Measurements from ENCODE around the gene EPC2.
A peak's percentile ranks its signal among the peaks of the same experiment; 100 is the strongest.

Gene EPC2

GRCh38 chr2:148726228-148726627 lies 81.7 kb downstream of the EPC2 start:
- no peak for DNase-seq (ENCODE audit: low read depth, low spot score)
- TF ChIP-seq ZNF274 (IDR thresholded peaks at IDR 0.05; ENCODE audit: low read depth, low read length) (no peak), SUZ12 (IDR thresholded peaks at IDR 0.05; ENCODE audit: extremely low read depth, insufficient read depth, insufficient read length) (no peak), YY1 (IDR thresholded peaks at IDR 0.05; ENCODE audit: insufficient read depth, insufficient read length) (no peak)

DNA sequence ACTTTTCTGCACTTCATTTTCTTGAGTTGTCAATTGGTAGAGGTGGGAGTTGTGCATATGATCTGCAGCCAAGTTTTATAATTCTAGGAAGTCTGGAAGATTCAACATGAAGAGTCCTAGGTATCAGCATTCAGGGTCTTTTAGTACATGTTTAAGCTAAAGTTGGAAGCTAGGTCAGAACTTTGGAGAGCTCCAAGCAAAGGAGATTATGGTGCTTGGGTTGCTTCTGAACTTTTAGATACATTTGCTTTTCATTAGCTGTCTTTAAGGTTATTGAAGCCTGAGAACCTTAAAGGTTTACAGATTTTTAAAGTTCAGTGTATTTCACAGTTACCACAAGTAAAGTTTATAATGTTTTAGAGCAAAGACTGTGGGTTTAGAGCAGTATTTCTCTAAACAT lies 85.5 kb downstream of the EPC2 start:
- Histone ChIP-seq H3K9me3 (ENCODE audit: insufficient read depth, low read length) (no peaks in the 10 kb centered on the region), H3K27me3 (ENCODE audit: insufficient read depth, insufficient read length) (no peaks in the 10 kb centered on the region), H3K9ac (ENCODE audit: insufficient read length, low read depth) (no peak overlapping the region), H3K4me1 (ENCODE audit: insufficient read depth, insufficient read length) (no peaks in the 10 kb centered on the region), H3K4me3 (ENCODE audit: insufficient read length, low read depth) (no peak overlapping the region), H3K36me3 (ENCODE audit: insufficient read depth, insufficient read length, low read length) (no peaks in the 10 kb centered on the region)
- DNase-seq (ENCODE audit: low read depth, low spot score) = no peak
- no peak for TF ChIP-seq SUZ12 (IDR thresholded peaks at IDR 0.05; ENCODE audit: extremely low read depth, insufficient read depth, insufficient read length)
- no peak for TF ChIP-seq YY1 (IDR thresholded peaks at IDR 0.05; ENCODE audit: insufficient read depth, insufficient read length)
- no peak for TF ChIP-seq ZNF274 (IDR thresholded peaks at IDR 0.05; ENCODE audit: low read depth, low read length)

More at GRCh38 chr2:148726228-148726627, 81.7 kb downstream of the EPC2 start:
- no peak overlapping the region for H3K9ac ChIP-seq (ENCODE audit: insufficient read length, low read depth)
- H3K36me3 ChIP-seq (ENCODE audit: insufficient read depth, insufficient read length, low read length) = no peaks in the 10 kb centered on the region
- H3K9me3 ChIP-seq (ENCODE audit: insufficient read depth, low read length) = no peaks in the 10 kb centered on the region
- no peaks in the 10 kb centered on the region for H3K27me3 ChIP-seq (ENCODE audit: insufficient read depth, insufficient read length)
- no peak overlapping the region for H3K4me3 ChIP-seq (ENCODE audit: insufficient read length, low read depth)
- no peaks in the 10 kb centered on the region for H3K4me1 ChIP-seq (ENCODE audit: insufficient read depth, insufficient read length)

- DNase-seq (ENCODE audit: low read depth, low spot score) = no peak
- TF ChIP-seq SUZ12 (IDR thresholded peaks at IDR 0.05; ENCODE audit: extremely low read depth, insufficient read depth, insufficient read length) = no peak
- no peak for TF ChIP-seq ZNF274 (IDR thresholded peaks at IDR 0.05; ENCODE audit: low read depth, low read length)
- TF ChIP-seq YY1 (IDR thresholded peaks at IDR 0.05; ENCODE audit: insufficient read depth, insufficient read length) = no peak
- no peaks in the 10 kb centered on the region for H3K27me3 ChIP-seq (ENCODE audit: insufficient read depth, insufficient read length)
Observed at GRCh38 chr2:148737742-148738141, 93.2 kb downstream of the EPC2 start.

DNA sequence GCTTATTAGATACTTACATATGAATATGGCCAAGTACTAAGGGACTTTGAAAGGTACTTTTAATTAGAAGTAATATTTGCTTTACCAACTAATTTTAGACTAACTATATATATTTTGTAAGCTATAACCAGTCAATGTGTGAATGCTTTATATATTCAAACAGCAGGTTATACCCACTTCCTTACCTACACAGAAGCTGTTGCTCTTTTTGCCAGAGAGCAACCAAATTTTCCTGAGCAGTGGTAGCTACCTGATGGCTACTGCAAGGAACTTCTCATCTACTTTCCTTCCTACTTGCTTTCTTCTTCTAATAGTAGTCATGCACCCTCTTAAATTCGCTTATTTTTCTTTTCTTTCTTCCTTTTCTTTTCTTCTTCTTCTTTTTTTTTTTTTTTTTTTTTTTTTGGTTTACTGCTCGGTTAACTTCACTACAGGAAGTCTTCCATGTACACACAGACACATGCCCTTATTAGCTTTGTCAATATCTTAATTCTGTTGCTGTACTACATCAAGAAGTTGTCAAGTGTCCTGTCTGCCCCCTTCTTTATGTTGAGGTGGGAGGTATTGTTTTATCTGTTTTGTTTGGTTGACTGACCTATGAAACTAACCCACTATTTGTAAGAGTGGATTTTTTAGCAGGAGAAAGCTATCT lies 95.0 kb downstream of the EPC2 start:
- H3K4me3 ChIP-seq (ENCODE audit: insufficient read length, low read depth) = no peak overlapping the region
- H3K4me1 ChIP-seq (ENCODE audit: insufficient read depth, insufficient read length) = no peaks in the 10 kb centered on the region
- H3K27me3 ChIP-seq (ENCODE audit: insufficient read depth, insufficient read length) = no peaks in the 10 kb centered on the region
- H3K9ac ChIP-seq (ENCODE audit: insufficient read length, low read depth) = no peak overlapping the region
- H3K36me3 ChIP-seq (ENCODE audit: insufficient read depth, insufficient read length, low read length) = peaks cover 5% of the 10 kb centered on the region
- no peak for TF ChIP-seq ZNF274 (IDR thresholded peaks at IDR 0.05; ENCODE audit: low read depth, low read length)
- TF ChIP-seq SUZ12 (IDR thresholded peaks at IDR 0.05; ENCODE audit: extremely low read depth, insufficient read depth, insufficient read length) = no peak
- TF ChIP-seq YY1 (IDR thresholded peaks at IDR 0.05; ENCODE audit: insufficient read depth, insufficient read length) = no peak
- H3K9me3 ChIP-seq (ENCODE audit: insufficient read depth, low read length) = no peaks in the 10 kb centered on the region
- no peak for DNase-seq (ENCODE audit: low read depth, low spot score)

More at GRCh38 chr2:148737742-148738141, 93.2 kb downstream of the EPC2 start:
- Histone ChIP-seq H3K4me1 (ENCODE audit: insufficient read depth, insufficient read length) (no peaks in the 10 kb centered on the region), H3K9me3 (ENCODE audit: insufficient read depth, low read length) (no peaks in the 10 kb centered on the region), H3K36me3 (ENCODE audit: insufficient read depth, insufficient read length, low read length) (peaks cover 2% of the 10 kb centered on the region), H3K4me3 (ENCODE audit: insufficient read length, low read depth) (no peak overlapping the region), H3K9ac (ENCODE audit: insufficient read length, low read depth) (no peak overlapping the region)

DNA sequence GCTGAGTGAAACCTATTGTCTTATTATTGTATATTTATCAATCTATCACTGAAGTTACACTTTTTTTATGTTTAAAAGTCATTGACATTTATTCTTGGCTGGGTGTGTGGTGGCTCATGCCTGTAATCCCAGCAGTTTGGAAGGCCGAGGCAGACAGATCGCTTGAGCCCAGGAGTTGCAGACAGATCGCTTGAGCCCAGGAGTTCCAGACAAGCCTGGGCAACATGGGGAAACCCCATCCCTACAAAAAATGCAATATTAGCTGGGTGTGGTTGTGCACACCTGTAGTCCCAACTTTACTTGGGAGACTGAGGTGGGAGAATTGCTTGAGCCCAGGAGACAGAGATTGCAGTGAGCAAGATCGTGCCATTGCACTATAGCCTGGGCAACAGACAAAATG lies 97.8 kb downstream of the EPC2 start:
- H3K36me3 ChIP-seq (ENCODE audit: insufficient read depth, insufficient read length, low read length) = peaks cover 5% of the 10 kb centered on the region
- TF ChIP-seq YY1 (IDR thresholded peaks at IDR 0.05; ENCODE audit: insufficient read depth, insufficient read length) (no peak), SUZ12 (IDR thresholded peaks at IDR 0.05; ENCODE audit: extremely low read depth, insufficient read depth, insufficient read length) (no peak), ZNF274 (IDR thresholded peaks at IDR 0.05; ENCODE audit: low read depth, low read length) (no peak)
- no peaks in the 10 kb centered on the region for H3K9me3 ChIP-seq (ENCODE audit: insufficient read depth, low read length)
- no peak overlapping the region for H3K9ac ChIP-seq (ENCODE audit: insufficient read length, low read depth)
- no peaks in the 10 kb centered on the region for H3K27me3 ChIP-seq (ENCODE audit: insufficient read depth, insufficient read length)
- DNase-seq (ENCODE audit: low read depth, low spot score) = no peak
- H3K4me3 ChIP-seq (ENCODE audit: insufficient read length, low read depth) = no peak overlapping the region
- H3K4me1 ChIP-seq (ENCODE audit: insufficient read depth, insufficient read length) = no peaks in the 10 kb centered on the region

- no peaks in the 10 kb centered on the region for H3K4me1 ChIP-seq (ENCODE audit: insufficient read depth, insufficient read length)
- no peaks in the 10 kb centered on the region for H3K27me3 ChIP-seq (ENCODE audit: insufficient read depth, insufficient read length)
- no peak overlapping the region for H3K4me3 ChIP-seq (ENCODE audit: insufficient read length, low read depth)
- peak; percentile 6 for DNase-seq (ENCODE audit: low read depth, low spot score)
- H3K9ac ChIP-seq (ENCODE audit: insufficient read length, low read depth) = no peak overlapping the region
- no peak for TF ChIP-seq ZNF274 (IDR thresholded peaks at IDR 0.05; ENCODE audit: low read depth, low read length)
- TF ChIP-seq SUZ12 (IDR thresholded peaks at IDR 0.05; ENCODE audit: extremely low read depth, insufficient read depth, insufficient read length) = no peak
- no peak for TF ChIP-seq YY1 (IDR thresholded peaks at IDR 0.05; ENCODE audit: insufficient read depth, insufficient read length)
- H3K36me3 ChIP-seq (ENCODE audit: insufficient read depth, insufficient read length, low read length) = peaks cover 5% of the 10 kb centered on the region
- H3K9me3 ChIP-seq (ENCODE audit: insufficient read depth, low read length) = no peaks in the 10 kb centered on the region
Observed at GRCh38 chr2:148745151-148745851, 100.8 kb downstream of the EPC2 start.

DNA sequence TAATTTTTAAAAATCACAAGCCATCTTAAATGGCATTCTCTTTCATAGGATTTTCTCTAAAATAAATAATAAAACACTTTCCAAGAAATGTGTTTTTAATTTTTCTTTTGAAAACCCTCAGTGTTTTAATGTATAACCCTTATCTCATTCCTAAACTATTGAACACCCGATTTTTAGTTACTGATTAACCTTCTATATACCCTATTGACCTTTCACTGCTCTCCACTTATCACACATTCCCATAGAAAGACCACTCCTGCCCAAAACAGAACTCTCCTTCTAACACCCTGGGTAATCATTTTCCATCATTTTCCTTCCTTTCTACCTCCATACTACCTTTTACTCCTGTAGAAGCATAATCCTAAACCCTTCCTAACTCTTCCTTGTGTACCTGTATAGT lies 102.4 kb downstream of the EPC2 start:
- Histone ChIP-seq H3K36me3 (ENCODE audit: insufficient read depth, insufficient read length, low read length) (peaks cover 5% of the 10 kb centered on the region), H3K9ac (ENCODE audit: insufficient read length, low read depth) (no peak overlapping the region), H3K9me3 (ENCODE audit: insufficient read depth, low read length) (no peaks in the 10 kb centered on the region), H3K4me3 (ENCODE audit: insufficient read length, low read depth) (no peak overlapping the region), H3K4me1 (ENCODE audit: insufficient read depth, insufficient read length) (no peaks in the 10 kb centered on the region), H3K27me3 (ENCODE audit: insufficient read depth, insufficient read length) (no peaks in the 10 kb centered on the region)
- DNase-seq (ENCODE audit: low read depth, low spot score) = no peak
- TF ChIP-seq YY1 (IDR thresholded peaks at IDR 0.05; ENCODE audit: insufficient read depth, insufficient read length) (no peak), SUZ12 (IDR thresholded peaks at IDR 0.05; ENCODE audit: extremely low read depth, insufficient read depth, insufficient read length) (no peak), ZNF274 (IDR thresholded peaks at IDR 0.05; ENCODE audit: low read depth, low read length) (no peak)
